Epithelial cell of prostate (primary cell): ENCODE measurements around the gene TTN.

Experiments
- DNase-seq: peaks from one replicate; pipeline ENCODE4 v3.0.0-alpha.2; 2011; ENCODE audit warnings: low read depth, low spot score
- H3K27ac ChIP-seq: fragments of 450-650 bp; 2 replicates; pipeline ENCODE4 v1.5.1; 2017; ENCODE audit warnings: mild to moderate bottlenecking

The TTN gene

GRCh38 chr2:178819147-178819875 is 12.1 kb upstream of the TTN start:
- no peak overlapping the region for H3K27ac ChIP-seq
- no peak for DNase-seq

GRCh38 chr2:178811901-178812300 is 4.7 kb upstream of the TTN start:
- H3K27ac ChIP-seq = no peak overlapping the region
- DNase-seq = no peak

GRCh38 chr2:178811045-178811444 is 3.8 kb upstream of the TTN start:
- H3K27ac ChIP-seq = no peak overlapping the region
- DNase-seq = no peak

GRCh38 chr2:178810422-178810821 is 3.2 kb upstream of the TTN start:
- no peak for DNase-seq
- no peak overlapping the region for H3K27ac ChIP-seq

GRCh38 chr2:178806543-178806942 is 680 bp downstream of the TTN start:
- no peak overlapping the region for H3K27ac ChIP-seq
- DNase-seq = no peak

- no peak for DNase-seq
- H3K27ac ChIP-seq = no peak overlapping the region
Measured at GRCh38 chr2:178805457-178805856, 1.8 kb downstream of the TTN start.

GRCh38 chr2:178804791-178805190 is 2.4 kb downstream of the TTN start:
- DNase-seq = no peak
- no peak overlapping the region for H3K27ac ChIP-seq

- no peak for DNase-seq
- H3K27ac ChIP-seq = no peak overlapping the region
Measured at GRCh38 chr2:178800510-178800909, 6.7 kb downstream of the TTN start.

GRCh38 chr2:178799305-178799704 is 7.9 kb downstream of the TTN start:
- H3K27ac ChIP-seq = no peak overlapping the region
- no peak for DNase-seq

- DNase-seq = no peak
- no peak overlapping the region for H3K27ac ChIP-seq
Measured at GRCh38 chr2:178796079-178796677, 11.0 kb downstream of the TTN start.

GRCh38 chr2:178787934-178788333 is 19.3 kb downstream of the TTN start:
- DNase-seq = no peak
- no peak overlapping the region for H3K27ac ChIP-seq

GRCh38 chr2:178787155-178787554 is 20.1 kb downstream of the TTN start:
- H3K27ac ChIP-seq = no peak overlapping the region
- DNase-seq = no peak

- no peak for DNase-seq
- no peak overlapping the region for H3K27ac ChIP-seq
Measured at GRCh38 chr2:178783889-178784288, 23.3 kb downstream of the TTN start.

GRCh38 chr2:178782236-178782635 is 25.0 kb downstream of the TTN start:
- no peak overlapping the region for H3K27ac ChIP-seq

GRCh38 chr2:178777577-178777976 is 29.6 kb downstream of the TTN start:
- no peak for DNase-seq
- no peak overlapping the region for H3K27ac ChIP-seq

More at GRCh38 chr2:178782236-178782635, 25.0 kb downstream of the TTN start:
- DNase-seq = no peak

GRCh38 chr2:178776751-178777150 is 30.5 kb downstream of the TTN start:
- DNase-seq = no peak
- no peak overlapping the region for H3K27ac ChIP-seq

GRCh38 chr2:178775975-178776374 is 31.2 kb downstream of the TTN start:
- no peak overlapping the region for H3K27ac ChIP-seq
- DNase-seq = no peak

GRCh38 chr2:178770518-178770917 is 36.7 kb downstream of the TTN start:
- DNase-seq = no peak
- no peak overlapping the region for H3K27ac ChIP-seq

GRCh38 chr2:178767094-178768060 is 39.8 kb downstream of the TTN start:
- H3K27ac ChIP-seq = no peak overlapping the region
- no peak for DNase-seq

- H3K27ac ChIP-seq = no peak overlapping the region
- no peak for DNase-seq
Measured at GRCh38 chr2:178764097-178764496, 43.1 kb downstream of the TTN start.
